Spinal cord (tissue), 10 donors: Measurements from ENCODE around the gene MIPEP. TPM values are rescaled to one million over a fixed set of nuclear protein-coding genes. Genes with fewer than 3 reads are reported as not detected.

Experiments used
- DNase-seq, 6 donors: peaks; one replicate each; pipeline versions ENCODE4 v3.0.0 to v3.0.0-alpha.2; 2013 to 2015; ENCODE audit warnings: low spot score in 6 of 6, low read depth in 4 of 6
- H3K27ac ChIP-seq: one replicate; pipeline ENCODE4 v1.5.1; 2013; ENCODE audit warnings: low read depth, low read length, control low read depth
- H3K27me3 ChIP-seq: one replicate; pipeline ENCODE4 v1.6.1; 2013; ENCODE audit warnings: low read length; ENCODE audit not compliant: control insufficient read depth, insufficient read depth
- H3K36me3 ChIP-seq: one replicate; pipeline ENCODE4 v1.6.1; 2013; ENCODE audit warnings: low read length; ENCODE audit not compliant: control insufficient read depth, insufficient read depth
- H3K4me1 ChIP-seq: one replicate; pipeline ENCODE4 v1.6.1; 2013; ENCODE audit warnings: low read length; ENCODE audit not compliant: control insufficient read depth, insufficient read depth
- H3K4me3 ChIP-seq: one replicate; pipeline ENCODE4 v1.5.1; 2013; ENCODE audit warnings: low read depth, low read length, control low read depth
- H3K9me3 ChIP-seq: one replicate; pipeline ENCODE4 v1.6.1; 2013; ENCODE audit warnings: low read length; ENCODE audit not compliant: control insufficient read depth, insufficient read depth
- WGBS: methylation state at CpG from one replicate; pipeline ENCODE4 v1.1.5; 2013; ENCODE audit warnings: missing lambda C conversion rate; ENCODE audit not compliant: insufficient coverage; 5-methylcytosine and 5-hydroxymethylcytosine counted together
- polyA plus RNA-seq, 2 donors: library from polyadenylated mRNA; unstranded; fragments of 120-200 nt; gene quantifications; one replicate each; pipeline ENCODE4 v1.2.1, GENCODE V29; 2013; ENCODE audit not compliant: insufficient read length in 2 of 2
- total RNA-seq, 2 donors: library from RNA; depleted of rRNA in 1 of 2; stranded (reverse); fragments of 120-200 nt in 1 of 2; fragments of >200 nt in 1 of 2; gene quantifications; one replicate each; pipeline versions ENCODE4 v1.2.3 to v1.2.4, GENCODE V29; 2013 to 2014
- donor health status: healthy.

Gene MIPEP
- total and polyA plus RNA-seq, 4 donors = 13.2 to 22.5 (median 14.8) TPM

DNA sequence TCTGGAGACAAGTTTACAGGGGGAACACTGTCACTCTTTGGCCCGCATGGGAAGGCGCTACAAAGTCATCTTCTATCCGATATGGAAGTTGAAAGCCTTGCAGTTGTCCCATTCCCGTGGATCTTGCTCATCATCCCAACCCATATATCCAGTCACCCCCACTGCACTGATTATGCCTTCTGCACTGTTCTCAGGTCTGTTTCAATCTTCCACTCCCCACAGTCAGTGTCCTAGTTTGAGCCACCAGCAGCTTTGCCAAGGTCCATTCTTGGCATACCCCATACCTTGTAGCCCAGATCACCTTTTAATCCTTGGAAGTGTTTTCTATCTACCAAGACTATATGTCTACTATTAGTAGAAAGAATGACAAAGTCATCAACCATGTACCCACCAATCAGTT lies 88.1 kb downstream of the MIPEP start:
- Histone ChIP-seq H3K4me3 (no peak overlapping the region), H3K27me3 (no peaks in the 10 kb centered on the region), H3K4me1 (no peaks in the 10 kb centered on the region), H3K36me3 (no peaks in the 10 kb centered on the region), H3K27ac (no peak overlapping the region), H3K9me3 (no peaks in the 10 kb centered on the region)
- WGBS = 80% methylated on average over 4 of the region's 4 CpGs
- no peak for DNase-seq

DNA sequence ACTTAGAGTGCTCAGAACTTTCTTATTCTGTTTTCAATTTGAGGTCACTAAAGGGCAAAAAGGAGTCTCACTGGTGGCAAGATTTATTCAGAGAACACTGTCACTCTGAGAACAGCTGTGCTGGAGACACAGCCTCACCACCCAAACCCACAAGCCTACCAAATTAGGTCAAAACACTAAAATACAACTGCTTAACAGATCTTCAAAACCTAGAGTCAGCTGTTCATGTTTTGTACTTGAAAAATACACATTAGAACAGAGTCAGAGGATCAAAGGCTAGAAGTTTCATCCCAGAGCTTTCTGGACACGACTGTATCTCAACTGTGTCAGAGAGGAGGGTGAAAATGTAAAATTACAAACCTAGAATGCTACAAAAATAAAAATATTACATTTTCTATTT lies 89.3 kb downstream of the MIPEP start:
- no peaks in the 10 kb centered on the region for H3K9me3 ChIP-seq
- H3K4me1 ChIP-seq = no peaks in the 10 kb centered on the region
- no peaks in the 10 kb centered on the region for H3K36me3 ChIP-seq
- H3K4me3 ChIP-seq = no peak overlapping the region
- no peak for DNase-seq
- no CpG with 5 or more reads among the region's 1 CpG for WGBS
- H3K27ac ChIP-seq = no peak overlapping the region
- H3K27me3 ChIP-seq = no peaks in the 10 kb centered on the region

DNA sequence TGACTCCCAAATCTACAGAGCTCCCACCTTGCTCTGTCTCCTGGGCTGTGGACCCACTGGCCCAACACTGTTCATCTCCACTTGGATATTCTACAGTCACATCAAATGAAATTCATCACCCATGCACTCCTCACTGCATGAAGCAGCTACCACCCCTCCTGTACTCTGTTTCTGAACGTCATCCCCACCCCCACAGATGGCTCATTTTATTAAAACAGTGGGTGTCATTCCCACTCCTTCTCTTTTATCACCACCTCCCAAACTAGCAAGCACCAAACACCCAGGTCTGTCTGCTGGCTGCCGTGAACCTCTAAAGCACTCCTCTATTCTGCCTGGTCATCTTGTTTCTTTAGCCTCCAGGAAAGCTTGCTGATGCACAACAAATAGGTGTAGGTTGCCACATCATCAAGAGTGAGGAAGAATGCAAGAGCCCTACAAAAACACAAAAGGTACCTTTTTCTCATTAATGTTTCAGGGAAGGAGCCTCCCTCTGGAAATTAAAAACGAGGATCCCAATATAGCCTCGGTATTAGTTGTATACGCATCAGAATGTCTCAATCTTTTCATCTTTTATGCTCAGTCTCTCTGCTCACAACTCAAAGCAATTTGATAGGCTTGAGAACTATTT lies 91.8 kb downstream of the MIPEP start:
- 94% methylated on average over 4 of the region's 5 CpGs for WGBS
- Histone ChIP-seq H3K4me1 (no peaks in the 10 kb centered on the region), H3K27me3 (no peaks in the 10 kb centered on the region), H3K36me3 (no peaks in the 10 kb centered on the region), H3K9me3 (no peaks in the 10 kb centered on the region), H3K4me3 (no peak overlapping the region), H3K27ac (no peak overlapping the region)
- DNase-seq = no peak

DNA sequence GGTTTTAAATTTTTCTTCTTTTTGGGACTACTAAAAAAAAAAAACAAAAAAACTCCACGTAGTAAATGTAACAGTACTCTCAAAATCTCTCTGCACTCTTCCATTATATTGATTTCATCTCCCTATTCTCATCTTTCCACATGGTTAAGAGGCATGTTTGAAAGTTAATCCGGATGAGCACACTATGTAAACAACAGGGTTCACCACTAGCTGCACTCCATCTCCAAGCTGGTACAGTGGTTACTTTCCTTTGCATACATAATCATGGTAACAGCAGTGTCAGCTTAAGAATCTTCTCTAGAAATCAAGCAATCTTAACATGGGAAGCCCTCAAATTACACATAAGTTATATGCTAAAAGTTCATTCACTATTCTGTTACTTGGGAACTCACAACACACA lies 92.6 kb downstream of the MIPEP start:
- H3K4me3 ChIP-seq = no peak overlapping the region
- H3K4me1 ChIP-seq = no peaks in the 10 kb centered on the region
- H3K36me3 ChIP-seq = no peaks in the 10 kb centered on the region
- WGBS = no CpG with 5 or more reads among the region's 2 CpGs
- no peaks in the 10 kb centered on the region for H3K9me3 ChIP-seq
- DNase-seq = no peak
- H3K27me3 ChIP-seq = no peaks in the 10 kb centered on the region
- H3K27ac ChIP-seq = no peak overlapping the region

DNA sequence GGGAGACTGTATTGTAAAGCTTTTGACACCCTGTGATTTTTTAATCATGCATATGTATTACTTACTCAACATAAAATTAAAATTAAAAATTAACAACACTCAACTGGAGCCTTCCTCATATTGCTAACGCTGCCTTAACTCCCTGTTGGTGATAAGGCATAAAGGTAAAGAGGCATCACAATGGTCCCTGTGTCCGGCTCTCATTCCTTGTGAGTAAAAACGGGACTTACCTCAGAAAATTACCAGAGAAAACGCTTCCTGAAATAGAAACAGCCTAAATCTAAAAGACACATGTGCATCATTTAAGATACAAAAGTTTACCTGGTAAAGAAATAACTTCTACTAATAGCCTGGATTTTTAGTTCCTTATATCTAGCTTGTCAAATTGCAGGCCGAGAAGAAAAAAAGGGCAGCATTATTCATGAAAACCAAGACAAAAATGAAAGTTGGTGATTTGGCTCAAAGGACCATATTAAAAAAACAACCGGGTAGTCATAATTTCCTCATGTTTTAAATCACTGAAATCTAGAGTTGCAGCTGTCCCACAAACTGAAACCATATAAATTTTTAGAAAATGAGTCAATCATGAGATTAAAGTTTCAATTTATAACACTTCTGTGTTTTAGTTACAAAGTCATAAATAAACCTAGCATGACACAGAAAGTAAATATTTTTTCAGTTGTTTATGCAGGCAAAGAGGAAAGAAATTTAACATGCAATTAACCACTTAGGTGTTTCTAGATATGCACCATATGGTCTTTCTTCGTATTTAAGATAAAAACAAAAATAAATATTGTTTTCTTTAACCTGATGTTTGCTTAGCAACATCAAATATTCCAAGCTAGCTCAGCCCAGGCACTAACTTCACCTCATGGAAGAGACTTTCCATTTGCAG lies 94.7 kb downstream of the MIPEP start:
- Histone ChIP-seq H3K4me3 (no peak overlapping the region), H3K9me3 (no peaks in the 10 kb centered on the region), H3K27ac (no peak overlapping the region), H3K27me3 (no peaks in the 10 kb centered on the region), H3K4me1 (no peaks in the 10 kb centered on the region), H3K36me3 (no peaks in the 10 kb centered on the region)
- no peak for DNase-seq
- WGBS = no CpG with 5 or more reads among the region's 7 CpGs

DNA sequence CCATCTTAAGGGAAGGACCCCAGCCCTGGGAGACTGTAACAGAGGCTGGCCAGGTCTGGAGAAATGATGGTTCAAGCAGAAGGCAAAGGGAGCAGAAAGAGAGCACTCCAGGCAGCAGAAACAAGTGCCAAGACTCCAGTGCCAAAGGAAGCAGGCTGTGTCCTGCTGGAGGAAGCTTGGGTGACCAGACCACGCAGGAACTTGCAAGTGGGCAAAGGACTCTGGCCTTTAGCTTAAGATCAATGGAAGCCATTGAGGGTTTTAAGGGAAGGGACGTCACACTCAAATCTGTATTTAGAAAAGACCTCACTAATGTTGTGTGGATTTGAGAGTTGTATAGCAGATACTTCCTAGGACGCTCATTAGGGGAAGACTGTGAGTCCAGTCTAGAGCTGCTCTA lies 95.5 kb downstream of the MIPEP start:
- H3K4me3 ChIP-seq = no peak overlapping the region
- no peaks in the 10 kb centered on the region for H3K36me3 ChIP-seq
- 93% methylated on average over 2 of the region's 3 CpGs for WGBS
- H3K9me3 ChIP-seq = no peaks in the 10 kb centered on the region
- no peak overlapping the region for H3K27ac ChIP-seq
- no peaks in the 10 kb centered on the region for H3K4me1 ChIP-seq
- no peak for DNase-seq
- no peaks in the 10 kb centered on the region for H3K27me3 ChIP-seq

DNA sequence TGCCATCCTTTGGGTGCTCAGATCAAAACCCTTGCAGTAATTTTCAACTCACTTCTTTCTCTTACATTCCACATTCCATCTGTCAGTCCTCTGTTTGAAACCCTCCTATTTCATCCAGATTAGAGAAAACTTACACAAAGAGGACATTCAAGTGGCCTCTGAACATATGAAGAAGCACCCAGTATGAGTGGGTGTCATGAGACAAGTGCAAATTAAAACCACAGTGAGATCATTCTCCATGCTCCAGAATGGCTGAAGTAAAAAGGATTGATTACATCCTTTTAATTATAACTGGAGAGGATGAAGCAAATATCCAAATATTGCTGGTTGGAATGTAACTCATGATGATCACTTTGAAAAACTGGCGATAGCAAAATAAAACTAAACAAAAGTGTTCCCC lies 96.5 kb downstream of the MIPEP start:
- H3K4me3 ChIP-seq = no peak overlapping the region
- WGBS = no CpG with 5 or more reads among the region's 1 CpG
- no peaks in the 10 kb centered on the region for H3K4me1 ChIP-seq
- no peaks in the 10 kb centered on the region for H3K9me3 ChIP-seq
- H3K27me3 ChIP-seq = no peaks in the 10 kb centered on the region
- no peak overlapping the region for H3K27ac ChIP-seq
- no peak for DNase-seq
- no peaks in the 10 kb centered on the region for H3K36me3 ChIP-seq

DNA sequence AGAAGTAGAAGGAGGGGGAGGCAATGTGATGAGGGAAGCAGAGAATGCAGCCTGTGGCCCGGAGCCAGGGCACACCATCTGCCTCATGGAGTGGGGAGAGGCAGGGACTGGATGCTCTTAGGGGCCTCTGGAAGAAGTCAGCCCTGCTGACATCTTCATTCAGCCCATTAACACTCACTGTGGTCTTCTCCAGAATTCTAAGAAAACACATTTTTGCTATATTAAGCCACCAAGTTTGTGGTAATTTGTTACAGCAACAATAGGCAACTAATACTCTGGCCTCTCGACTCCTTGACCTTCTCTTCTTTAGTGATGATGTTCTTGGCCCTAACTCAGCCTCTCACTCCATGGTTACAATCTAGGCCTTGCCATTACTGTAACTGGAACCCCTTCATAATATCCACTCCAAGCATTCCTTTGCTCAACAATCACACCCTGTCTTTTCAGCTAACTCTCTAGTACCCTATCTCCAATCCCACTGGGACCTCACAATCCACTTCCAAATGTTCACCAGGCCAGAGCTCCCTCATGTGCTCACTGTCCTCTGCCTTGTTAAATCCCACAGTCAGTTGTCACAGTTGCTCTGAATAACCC lies 98.5 kb downstream of the MIPEP start:
- H3K4me1 ChIP-seq = no peaks in the 10 kb centered on the region
- H3K4me3 ChIP-seq = no peak overlapping the region
- H3K9me3 ChIP-seq = no peaks in the 10 kb centered on the region
- WGBS = 100% methylated on average over 1 of the region's 2 CpGs
- DNase-seq = peak in 1 of 6 donors; percentile 69
- no peaks in the 10 kb centered on the region for H3K36me3 ChIP-seq
- H3K27ac ChIP-seq = peak overlapping the region; percentile 26
- H3K27me3 ChIP-seq = no peaks in the 10 kb centered on the region

DNA sequence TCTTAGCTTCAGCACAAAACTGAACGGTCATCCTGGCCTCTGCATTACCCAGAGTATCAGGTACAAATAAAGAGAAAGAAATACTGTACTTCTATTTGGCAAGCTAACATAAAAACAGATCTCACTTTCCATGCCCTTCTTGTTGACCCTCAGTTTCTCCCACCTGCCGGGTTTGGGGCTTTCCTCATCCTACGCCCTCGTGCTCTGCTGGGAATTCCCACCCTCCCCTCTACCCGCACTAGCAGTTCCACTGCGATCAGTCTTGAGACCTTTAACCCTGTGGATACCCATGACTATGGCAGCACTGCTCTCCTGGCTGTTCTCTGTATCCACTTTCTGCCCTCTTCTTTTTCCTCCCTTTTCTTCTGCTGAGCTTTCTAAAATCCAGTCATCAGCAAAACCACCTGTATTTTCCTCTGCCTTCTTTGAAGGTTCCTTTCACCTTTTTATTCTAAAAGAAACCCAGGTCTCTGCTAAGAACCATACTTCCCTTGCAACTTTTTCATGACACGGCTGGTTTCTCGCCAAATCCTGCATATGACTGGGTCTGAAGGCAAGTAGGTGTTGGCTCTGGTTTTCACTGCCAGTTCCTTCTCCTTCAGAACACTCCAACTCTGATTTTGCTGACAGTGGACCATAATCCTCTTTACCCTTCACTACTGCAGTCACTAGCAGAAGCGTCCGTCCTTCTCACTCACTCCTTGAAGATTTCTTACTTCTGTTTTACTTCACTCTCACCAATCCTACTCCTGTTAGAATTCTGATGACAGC lies 99.4 kb downstream of the MIPEP start:
- no peaks in the 10 kb centered on the region for H3K27me3 ChIP-seq
- no peak for DNase-seq
- no peak overlapping the region for H3K4me3 ChIP-seq
- no peak overlapping the region for H3K27ac ChIP-seq
- H3K9me3 ChIP-seq = no peaks in the 10 kb centered on the region
- WGBS = 78% methylated on average over 10 of the region's 10 CpGs
- H3K36me3 ChIP-seq = no peaks in the 10 kb centered on the region
- no peaks in the 10 kb centered on the region for H3K4me1 ChIP-seq
